ENCODE data around the gene CABCOCO1. TPM values are rescaled to one million over a fixed set of nuclear protein-coding genes. Genes with fewer than 3 reads are reported as not detected.
"Not testable (repeated sequence)": the region's sequence is repeated elsewhere in the genome, so short reads cannot be mapped to it uniquely, and the experiment has no call there.

CABCOCO1 gene
- total RNA-seq, 3 donors from 2014 or later = not detected

DNA sequence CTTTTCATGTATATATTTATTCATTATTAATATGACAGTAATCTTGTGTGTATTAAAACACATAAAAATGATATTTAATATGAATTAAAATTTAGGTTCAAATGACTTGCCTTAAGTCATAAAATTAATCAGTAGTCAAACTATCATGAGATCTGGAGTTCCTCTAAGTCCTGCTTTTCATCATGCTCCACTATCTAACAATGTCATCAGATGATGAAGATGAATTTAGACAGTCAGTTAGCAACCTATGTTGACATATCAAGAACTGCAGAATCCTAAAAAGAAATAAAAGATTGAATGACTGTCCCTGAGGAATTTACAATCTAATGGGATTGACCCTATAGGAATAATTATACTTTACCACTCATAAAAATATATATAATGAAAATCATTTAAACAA is 7.1 kb downstream of the CABCOCO1 start:
- H3K4me3 Mint-ChIP-seq = no peak overlapping the region
- no peaks in the 10 kb centered on the region for H3K9me3 Mint-ChIP-seq
- ATAC-seq = no peak
- H3K36me3 Mint-ChIP-seq (ENCODE audit: insufficient read depth) = no peaks in the 10 kb centered on the region
- no peak for DNase-seq
- H3K4me1 Mint-ChIP-seq (ENCODE audit: low read depth) = no peaks in the 10 kb centered on the region
- peaks cover 7% of the 10 kb centered on the region for H3K27me3 Mint-ChIP-seq (ENCODE audit: low read depth)

DNA sequence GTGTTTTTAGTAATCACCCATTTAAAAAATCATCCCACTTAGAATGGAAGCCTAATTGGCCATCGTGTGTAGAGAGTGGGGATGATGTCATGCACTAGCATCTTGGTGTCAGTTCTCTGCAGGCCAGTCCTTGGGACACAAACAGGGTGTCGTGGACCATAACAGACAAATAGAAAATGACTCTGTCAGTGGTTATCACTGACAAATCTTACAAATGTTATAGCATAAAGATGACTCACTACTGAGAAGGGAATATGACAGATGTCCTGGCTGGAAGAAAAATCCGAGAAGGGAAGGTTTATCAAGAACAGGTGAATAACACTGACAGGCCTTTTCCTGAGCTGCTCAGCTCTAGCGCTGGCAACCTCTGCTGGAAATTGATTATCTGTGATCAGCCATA is 10.6 kb downstream of the CABCOCO1 start:
- H3K9me3 Mint-ChIP-seq = no peaks in the 10 kb centered on the region
- no peak overlapping the region for H3K4me3 Mint-ChIP-seq
- DNase-seq (no peak), ATAC-seq (no peak)
- no peaks in the 10 kb centered on the region for H3K4me1 Mint-ChIP-seq (ENCODE audit: low read depth)
- no peaks in the 10 kb centered on the region for H3K27me3 Mint-ChIP-seq (ENCODE audit: low read depth)
- H3K36me3 Mint-ChIP-seq (ENCODE audit: insufficient read depth) = no peaks in the 10 kb centered on the region

DNA sequence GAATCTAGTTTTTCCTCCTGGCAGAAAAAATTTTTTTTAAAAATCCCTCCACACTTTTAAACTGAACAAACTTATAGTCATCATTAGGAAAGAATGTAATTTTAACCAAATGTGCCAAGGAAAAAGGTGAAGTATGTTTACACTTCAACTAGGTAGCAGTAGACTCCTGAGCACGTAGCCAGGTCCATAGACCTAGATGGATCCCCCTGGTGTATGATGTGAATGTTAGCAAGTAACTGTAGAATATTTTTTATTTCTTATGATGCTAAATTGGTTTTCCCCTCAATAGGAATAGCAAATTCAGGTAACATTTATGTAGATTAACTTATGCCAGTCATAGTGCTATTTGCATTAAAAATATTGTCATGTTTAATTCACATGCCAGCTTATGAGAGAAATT is 19.6 kb downstream of the CABCOCO1 start:
- H3K4me1 Mint-ChIP-seq (ENCODE audit: low read depth) = no peaks in the 10 kb centered on the region
- no peak overlapping the region for H3K4me3 Mint-ChIP-seq
- H3K36me3 Mint-ChIP-seq (ENCODE audit: insufficient read depth) = no peaks in the 10 kb centered on the region
- ATAC-seq (no peak), DNase-seq (no peak)
- no peaks in the 10 kb centered on the region for H3K9me3 Mint-ChIP-seq
- H3K27me3 Mint-ChIP-seq (ENCODE audit: low read depth) = peaks cover 4% of the 10 kb centered on the region

DNA sequence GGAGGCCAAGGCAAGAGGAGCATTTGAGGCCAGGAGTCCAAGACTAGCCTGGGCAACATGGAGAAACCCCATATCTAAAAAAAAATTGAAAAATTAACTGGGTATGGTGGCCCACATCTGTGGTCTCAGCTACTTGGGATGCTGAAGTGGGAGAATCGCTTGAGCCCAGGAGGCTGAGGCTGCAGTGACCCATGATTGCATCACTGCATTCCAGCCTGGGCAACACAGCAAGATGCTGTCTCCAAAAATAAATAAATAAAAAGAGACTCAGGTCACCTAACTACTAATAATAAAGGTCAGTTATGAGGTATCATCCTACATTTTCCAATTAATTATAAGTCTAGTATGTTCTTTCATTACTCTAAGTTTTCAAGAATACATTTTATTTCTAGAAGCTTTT is 20.6 kb downstream of the CABCOCO1 start:
- ATAC-seq (no peak), DNase-seq (no peak)
- Mint-ChIP-seq H3K27me3 (ENCODE audit: low read depth) (peaks cover 5% of the 10 kb centered on the region), H3K36me3 (ENCODE audit: insufficient read depth) (no peaks in the 10 kb centered on the region), H3K4me1 (ENCODE audit: low read depth) (no peaks in the 10 kb centered on the region), H3K9me3 (no peaks in the 10 kb centered on the region), H3K4me3 (no peak overlapping the region)

DNA sequence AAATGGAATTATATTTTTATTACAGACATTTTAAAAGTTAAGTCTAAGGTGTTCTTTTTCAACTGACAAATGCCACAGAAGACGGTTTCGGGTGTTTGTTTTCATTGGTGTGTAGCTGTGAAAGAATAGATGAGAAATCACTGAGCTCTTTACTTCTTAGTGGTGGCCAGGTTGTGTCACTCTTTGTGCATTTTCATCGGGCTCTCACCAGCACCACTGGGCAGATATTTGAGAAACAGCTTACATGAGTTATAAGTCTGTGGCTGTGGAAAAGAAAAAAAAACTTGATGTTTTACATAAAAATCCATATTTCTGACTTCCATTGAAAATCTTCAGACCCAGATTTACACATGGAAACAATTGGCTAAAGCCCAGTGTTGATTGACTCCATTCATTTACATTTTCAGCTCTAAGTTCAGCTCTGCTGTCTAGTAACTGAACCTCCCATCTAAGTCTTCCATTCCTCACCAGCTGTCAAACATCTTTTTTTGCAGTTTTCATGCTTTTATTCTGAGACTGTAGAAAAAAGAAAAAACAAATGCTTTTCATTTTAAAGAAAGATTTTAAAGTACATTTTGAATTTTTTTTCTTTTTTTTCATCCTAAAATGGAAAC is 22.3 kb downstream of the CABCOCO1 start:
- Mint-ChIP-seq H3K36me3 (ENCODE audit: insufficient read depth) (no peaks in the 10 kb centered on the region), H3K27me3 (ENCODE audit: low read depth) (peaks cover 5% of the 10 kb centered on the region), H3K4me3 (no peak overlapping the region), H3K4me1 (ENCODE audit: low read depth) (no peaks in the 10 kb centered on the region), H3K9me3 (no peaks in the 10 kb centered on the region)
- ATAC-seq (no peak), DNase-seq (no peak)

DNA sequence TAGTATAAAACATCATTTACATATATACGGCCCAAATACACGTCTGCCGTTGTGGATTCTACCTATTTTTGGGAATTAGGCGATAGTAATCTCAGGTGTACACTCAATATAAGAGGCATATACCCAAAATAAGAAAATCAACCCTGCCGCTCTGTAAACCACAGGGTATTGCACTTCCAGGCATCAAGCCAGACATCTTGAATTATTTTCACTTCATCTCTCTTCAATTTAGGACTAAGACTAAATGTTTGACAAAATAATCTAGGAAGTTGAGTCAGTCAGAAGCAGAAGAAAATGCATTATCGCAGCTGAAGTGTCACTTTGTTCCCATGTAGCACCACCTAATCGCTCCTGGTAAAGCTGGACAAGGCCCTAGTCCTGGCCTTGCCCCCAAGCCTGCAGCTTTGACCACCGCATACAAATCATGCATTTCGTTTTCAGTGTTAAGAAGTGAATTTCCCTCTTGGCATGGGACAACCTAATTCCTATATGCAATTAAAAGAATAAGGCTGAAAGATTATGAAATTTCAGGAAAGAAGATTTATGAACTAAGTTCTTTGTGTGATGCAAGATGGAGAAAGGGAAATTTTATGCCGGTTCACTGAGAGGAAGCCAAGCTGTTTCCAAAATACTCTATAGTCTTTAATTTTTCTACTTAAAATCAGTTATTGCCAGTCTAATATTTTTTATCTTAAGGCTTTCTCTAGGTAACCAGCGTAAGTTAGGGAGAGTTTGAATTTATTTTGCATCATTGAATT is 26.0 kb downstream of the CABCOCO1 start:
- Mint-ChIP-seq H3K36me3 (ENCODE audit: insufficient read depth) (no peaks in the 10 kb centered on the region), H3K4me1 (ENCODE audit: low read depth) (no peaks in the 10 kb centered on the region), H3K4me3 (no peak overlapping the region), H3K27me3 (ENCODE audit: low read depth) (peaks cover 20% of the 10 kb centered on the region), H3K9me3 (no peaks in the 10 kb centered on the region)
- no peak for ATAC-seq
- no peak for DNase-seq

DNA sequence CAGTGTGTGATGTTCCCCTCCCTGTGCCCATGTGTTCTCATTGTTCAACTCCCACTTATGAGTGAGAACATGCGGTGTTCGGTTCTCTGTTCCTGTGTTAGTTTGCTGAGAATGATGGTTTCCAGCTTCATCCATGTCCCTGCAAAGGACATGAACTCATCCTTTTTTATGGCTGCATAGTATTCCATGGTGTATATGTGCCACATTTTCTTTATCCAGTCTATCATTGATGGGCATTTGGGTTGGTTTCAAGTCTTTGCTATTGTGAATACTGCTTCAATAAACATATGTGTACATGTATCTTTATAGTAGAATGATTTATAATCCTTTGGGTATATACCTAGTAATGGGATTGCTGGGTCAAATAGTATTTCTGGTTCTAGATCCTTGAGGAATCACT is 28.9 kb downstream of the CABCOCO1 start:
- not testable (repeated sequence) for H3K4me1 Mint-ChIP-seq (ENCODE audit: low read depth); ATAC-seq

DNA sequence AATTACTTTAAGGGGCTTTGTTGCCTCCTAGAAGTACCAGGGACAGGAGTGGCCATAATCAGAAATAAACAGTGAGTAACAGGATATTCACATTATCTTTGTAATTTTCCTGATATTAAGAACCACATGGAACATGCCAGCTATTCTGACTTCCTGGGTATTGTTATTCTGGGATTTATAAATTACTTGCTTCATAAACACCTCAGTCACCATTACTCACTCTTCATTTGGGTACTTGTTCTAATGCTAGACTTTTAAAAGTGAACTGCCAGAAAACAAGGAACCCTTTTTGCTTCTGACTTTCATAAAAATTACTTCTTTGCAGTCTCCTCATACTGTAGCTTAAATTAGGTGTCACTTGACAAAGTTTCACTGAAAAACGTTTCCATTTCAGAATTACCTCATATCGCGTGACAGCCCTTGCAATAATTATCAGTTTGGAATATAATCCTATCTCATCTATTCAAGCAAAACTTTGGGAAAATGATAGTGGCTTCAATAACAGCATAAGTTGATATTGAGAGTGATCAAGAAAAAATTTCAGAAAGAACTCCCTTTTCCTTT is 29.8 kb downstream of the CABCOCO1 start:
- no peak overlapping the region for H3K4me3 Mint-ChIP-seq
- no peaks in the 10 kb centered on the region for H3K36me3 Mint-ChIP-seq (ENCODE audit: insufficient read depth)
- peaks cover 26% of the 10 kb centered on the region for H3K27me3 Mint-ChIP-seq (ENCODE audit: low read depth)
- ATAC-seq (no peak), DNase-seq (no peak)
- no peaks in the 10 kb centered on the region for H3K9me3 Mint-ChIP-seq
- H3K4me1 Mint-ChIP-seq (ENCODE audit: low read depth) = no peaks in the 10 kb centered on the region

More for the DNA sequence above, 28.9 kb downstream of the CABCOCO1 start:
- not testable (repeated sequence) for H3K36me3 Mint-ChIP-seq (ENCODE audit: insufficient read depth); H3K9me3 Mint-ChIP-seq; DNase-seq; H3K4me3 Mint-ChIP-seq
- H3K27me3 Mint-ChIP-seq (ENCODE audit: low read depth) = peaks cover 28% of the 10 kb centered on the region

DNA sequence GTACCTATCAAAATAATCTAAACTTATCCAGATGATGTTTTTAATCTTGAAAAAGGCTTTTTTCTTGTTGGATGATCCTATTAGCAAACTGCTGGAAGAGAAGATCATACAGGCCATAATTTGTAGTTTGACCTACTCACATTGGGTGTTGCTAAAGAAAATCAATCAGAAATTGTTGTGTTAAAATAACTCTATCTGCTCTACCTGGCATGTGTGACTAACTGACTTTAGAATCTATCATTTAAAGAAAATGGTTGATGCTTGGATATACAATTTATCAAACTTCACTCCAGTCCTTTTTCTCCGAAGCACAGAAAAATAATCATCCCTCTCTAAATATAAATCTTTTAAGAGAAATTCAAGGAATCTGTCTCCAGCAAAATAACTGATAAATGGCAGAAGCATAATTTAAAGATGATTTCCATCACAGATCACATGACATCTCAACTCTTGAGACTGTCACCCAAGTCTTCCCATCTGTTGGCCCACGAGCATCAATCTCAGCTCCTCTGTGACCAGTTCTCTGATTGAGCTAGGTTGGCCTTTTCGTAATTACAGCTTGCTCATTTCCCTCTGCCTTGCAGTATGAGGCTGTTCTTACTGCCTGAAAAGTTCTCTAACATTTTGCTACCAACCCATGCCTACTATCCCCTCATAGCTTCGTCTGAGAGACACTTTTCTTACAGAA is 36.4 kb downstream of the CABCOCO1 start:
- ATAC-seq (no peak), DNase-seq (no peak)
- Mint-ChIP-seq H3K27me3 (ENCODE audit: low read depth) (peaks cover 12% of the 10 kb centered on the region), H3K9me3 (no peaks in the 10 kb centered on the region), H3K4me1 (ENCODE audit: low read depth) (no peaks in the 10 kb centered on the region), H3K36me3 (ENCODE audit: insufficient read depth) (no peaks in the 10 kb centered on the region), H3K4me3 (no peak overlapping the region)

DNA sequence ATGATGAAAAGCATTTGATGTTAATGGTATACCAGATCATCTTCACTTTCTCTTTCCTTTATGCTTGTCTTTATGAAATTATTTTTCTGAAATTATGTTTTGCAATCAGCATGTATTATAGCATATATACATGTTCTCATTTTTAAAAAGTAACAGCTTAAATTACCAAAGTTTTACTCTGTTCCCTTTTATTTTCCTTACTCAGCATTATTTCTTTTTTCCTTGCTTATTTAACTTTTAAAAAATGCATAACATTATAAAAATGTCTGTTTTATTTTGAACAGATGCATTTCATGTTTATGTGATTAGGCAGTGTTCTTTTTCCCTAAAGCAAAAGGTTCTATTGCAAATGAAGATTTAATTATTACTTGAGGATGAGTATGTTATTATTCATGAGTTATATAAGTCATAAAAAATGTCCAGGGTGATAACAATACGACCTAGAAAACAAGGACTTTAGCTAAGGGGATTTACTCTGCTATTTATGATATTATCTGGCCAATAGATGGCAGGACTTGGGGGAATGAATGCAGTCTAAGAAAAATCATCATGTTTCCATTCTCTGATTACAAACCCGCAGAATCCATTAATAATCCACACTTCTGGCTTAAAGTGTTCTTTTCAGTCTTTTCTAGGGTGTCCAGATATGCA is 38.5 kb downstream of the CABCOCO1 start:
- H3K9me3 Mint-ChIP-seq = no peaks in the 10 kb centered on the region

DNA sequence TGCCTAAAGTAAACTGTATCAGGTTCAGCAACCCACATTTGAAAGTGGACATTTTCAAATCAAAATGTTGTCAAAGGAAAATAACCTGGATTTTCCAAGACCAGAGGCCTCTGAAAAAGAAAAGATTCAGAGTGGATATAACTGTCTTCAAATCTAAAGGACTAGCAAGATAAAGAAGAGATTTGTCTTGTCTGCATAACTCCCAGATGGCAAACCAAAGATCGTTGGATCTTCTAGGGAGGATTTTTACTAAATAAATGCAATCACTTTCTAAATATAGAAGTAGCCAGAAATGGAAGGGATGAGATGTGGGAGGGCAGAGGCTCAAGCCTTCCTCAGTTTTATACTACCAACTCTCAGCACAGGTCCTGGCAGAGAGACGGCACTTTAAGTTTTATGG is 39.0 kb downstream of the CABCOCO1 start:
- ATAC-seq (no peak), DNase-seq (no peak)
- Mint-ChIP-seq H3K9me3 (no peaks in the 10 kb centered on the region), H3K27me3 (ENCODE audit: low read depth) (peaks cover 4% of the 10 kb centered on the region), H3K4me1 (ENCODE audit: low read depth) (no peaks in the 10 kb centered on the region), H3K4me3 (no peak overlapping the region), H3K36me3 (ENCODE audit: insufficient read depth) (no peaks in the 10 kb centered on the region)

More for the DNA sequence above, 38.5 kb downstream of the CABCOCO1 start:
- H3K4me1 Mint-ChIP-seq (ENCODE audit: low read depth) = no peaks in the 10 kb centered on the region
- H3K36me3 Mint-ChIP-seq (ENCODE audit: insufficient read depth) = no peaks in the 10 kb centered on the region
- H3K4me3 Mint-ChIP-seq = no peak overlapping the region
- no peak for DNase-seq
- peaks cover 4% of the 10 kb centered on the region for H3K27me3 Mint-ChIP-seq (ENCODE audit: low read depth)
- ATAC-seq = no peak

DNA sequence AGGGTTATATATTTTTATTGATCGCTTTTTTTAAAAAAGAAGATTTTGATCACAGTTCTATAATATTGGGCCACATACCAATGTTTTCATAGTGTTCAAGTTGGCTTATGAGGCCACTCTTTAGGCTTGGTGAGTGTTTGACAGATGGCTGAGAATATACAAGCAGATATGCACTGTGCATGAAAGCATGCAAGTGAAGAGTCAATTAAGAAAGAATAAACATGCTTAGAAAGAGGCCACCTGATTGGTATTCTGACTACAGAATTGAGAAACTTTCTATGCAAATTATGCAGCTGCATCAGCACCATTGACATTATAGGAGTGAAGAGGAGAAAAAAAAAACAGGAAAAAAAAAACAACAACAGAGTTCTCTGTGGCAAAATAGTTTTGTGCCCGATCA is 39.9 kb downstream of the CABCOCO1 start:
- no peak for DNase-seq
- ATAC-seq = no peak
- Mint-ChIP-seq H3K36me3 (ENCODE audit: insufficient read depth) (no peaks in the 10 kb centered on the region), H3K9me3 (no peaks in the 10 kb centered on the region), H3K4me1 (ENCODE audit: low read depth) (no peaks in the 10 kb centered on the region), H3K27me3 (ENCODE audit: low read depth) (peaks cover 4% of the 10 kb centered on the region), H3K4me3 (no peak overlapping the region)

DNA sequence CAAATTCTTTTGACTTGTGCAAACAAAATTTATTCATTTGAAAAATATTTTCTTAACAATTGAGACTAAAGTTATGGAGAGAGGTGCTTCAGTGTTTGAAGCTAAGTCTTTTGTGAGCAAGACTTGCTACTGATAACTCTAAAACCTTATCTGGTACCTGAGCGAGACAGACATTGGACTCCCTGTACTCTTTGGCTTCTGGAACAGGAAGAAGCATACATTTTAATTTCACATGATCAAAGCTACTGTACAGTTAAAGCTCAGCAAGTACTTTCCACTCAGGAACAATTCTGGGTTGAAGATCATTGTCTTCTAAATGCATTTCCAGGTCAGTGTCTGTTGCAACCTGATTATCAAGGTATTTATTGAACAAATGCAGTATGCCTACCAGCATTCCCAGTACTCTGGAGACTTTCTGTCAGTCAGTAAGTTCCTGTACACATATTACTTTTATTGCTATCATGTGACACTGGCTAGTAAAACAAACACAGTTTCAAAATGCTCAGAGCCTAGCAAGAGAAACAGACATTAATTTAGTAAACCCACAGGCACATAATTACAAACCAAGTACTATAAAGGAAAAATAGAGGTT is 42.4 kb downstream of the CABCOCO1 start:
- DNase-seq (no peak), ATAC-seq (no peak)
- H3K9me3 Mint-ChIP-seq = no peaks in the 10 kb centered on the region
- H3K4me1 Mint-ChIP-seq (ENCODE audit: low read depth) = no peaks in the 10 kb centered on the region
- no peak overlapping the region for H3K4me3 Mint-ChIP-seq
- no peaks in the 10 kb centered on the region for H3K36me3 Mint-ChIP-seq (ENCODE audit: insufficient read depth)
- H3K27me3 Mint-ChIP-seq (ENCODE audit: low read depth) = peaks cover 3% of the 10 kb centered on the region

DNA sequence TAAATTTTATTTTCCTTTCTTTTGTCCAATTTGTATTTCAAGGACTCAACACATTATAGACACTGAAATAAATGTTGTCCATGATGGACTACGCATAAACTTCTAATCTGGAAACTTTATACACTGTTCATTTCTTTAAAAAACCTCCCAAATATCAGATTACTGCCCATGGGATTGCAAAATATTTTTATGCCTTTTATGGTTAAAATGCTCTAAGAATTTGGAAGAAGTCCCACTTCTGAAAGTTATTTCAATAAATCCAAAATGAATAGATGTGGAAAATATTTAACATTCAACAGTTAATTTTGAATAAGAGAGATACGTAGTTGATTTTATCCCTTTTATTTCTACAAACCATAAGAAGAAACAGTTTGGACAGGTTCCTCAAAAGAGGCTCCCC is 46.1 kb downstream of the CABCOCO1 start:
- Mint-ChIP-seq H3K36me3 (ENCODE audit: insufficient read depth) (no peaks in the 10 kb centered on the region), H3K27me3 (ENCODE audit: low read depth) (peaks cover 16% of the 10 kb centered on the region), H3K9me3 (no peaks in the 10 kb centered on the region), H3K4me1 (ENCODE audit: low read depth) (no peaks in the 10 kb centered on the region), H3K4me3 (no peak overlapping the region)
- no peak for ATAC-seq
- no peak for DNase-seq

Data from activated T-cell treated with anti-CD3 and anti-CD28 coated beads, Interleukin-2, amount 50 U/mL, for 4 hours (primary cell).